Measurements from ENCODE around the gene MAP2K2. TPM values are rescaled to one million over a fixed set of nuclear protein-coding genes. Genes with fewer than 3 reads are reported as not detected.

Gene MAP2K2
- polyA plus RNA-seq, result 7.0 and 11.9 TPM in 2 replicates

DNA sequence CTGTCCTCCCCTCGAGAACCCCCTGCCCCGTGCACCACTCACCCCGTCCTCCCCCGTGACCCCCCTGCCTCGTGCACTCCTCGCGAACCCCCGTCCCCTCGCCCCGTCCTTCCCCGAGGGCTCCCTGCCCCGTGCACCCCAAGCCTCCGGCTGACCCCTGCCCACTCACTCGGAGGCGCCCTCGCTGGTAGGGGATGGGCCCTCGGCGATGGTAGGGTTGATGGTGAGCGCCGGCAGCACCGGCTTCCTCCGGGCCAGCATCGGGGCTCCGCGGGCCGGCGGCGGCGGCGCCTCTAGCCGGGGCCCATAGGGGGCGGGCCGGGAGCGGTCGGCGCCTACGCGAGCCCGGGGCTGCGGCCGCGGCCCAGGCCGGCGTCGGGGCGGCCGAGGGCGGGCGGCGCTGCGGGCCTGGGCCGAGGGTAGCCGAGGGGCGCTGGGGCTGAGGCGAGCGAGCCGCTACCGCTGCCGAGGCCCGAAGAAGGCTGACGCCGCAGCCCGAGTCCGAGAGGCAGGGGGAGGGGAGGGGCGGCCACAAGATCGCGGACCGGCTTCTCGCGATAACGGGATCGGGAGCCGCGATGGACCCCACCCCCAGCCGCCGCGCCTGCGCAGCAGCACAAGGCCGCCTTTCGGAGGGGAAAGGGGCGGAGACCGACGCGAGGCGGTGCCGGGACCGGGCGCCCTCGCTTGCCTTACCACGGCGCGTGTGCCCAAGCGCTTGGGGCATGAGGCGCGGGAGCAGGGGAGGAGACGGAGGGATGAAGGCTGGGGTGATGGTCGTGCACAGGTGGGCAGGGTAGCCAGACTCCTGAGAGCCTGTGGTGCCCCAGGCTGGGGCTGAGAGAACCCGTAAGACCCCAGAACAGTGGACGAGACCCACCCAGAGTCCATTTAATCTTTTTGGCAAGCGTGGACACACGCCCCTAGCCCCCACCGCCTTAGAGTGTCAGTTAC, at the start of gene MAP2K2:
TSS of gene MAP2K2 (minus strand) at position 508 of the 954 bp plus-strand sequence. CDS start at position 261, 247 bp downstream.

GRCh38 chr19:4066682-4067395, 57.1 kb downstream of the MAP2K2 start, which contains the start of gene ZBTB7A:
Gene ZBTB7A, minus strand, starts transcription at chr19:4066899. Its CDS starts 11,667 bp downstream, at chr19:4055232.

Other genes starting within 250 kb of the MAP2K2 start
- gene ATCAY, start 243.4 kb downstream of the MAP2K2 start, polyA plus RNA-seq, result 2.4 and 4.7 TPM in 2 replicates
- not detected in 2 replicates for gene NMRK2, start 191.1 kb downstream of the MAP2K2 start, polyA plus RNA-seq
- gene DAPK3, start 153.0 kb downstream of the MAP2K2 start, polyA plus RNA-seq, result 0.27 and 0.63 TPM in 2 replicates
- 126 and 167 TPM in 2 replicates for gene EEF2, start 138.7 kb downstream of the MAP2K2 start, polyA plus RNA-seq
- gene PIAS4, start 116.4 kb downstream of the MAP2K2 start, polyA plus RNA-seq, result 0.59 and 1.2 TPM in 2 replicates
- gene ZBTB7A, start 57.2 kb downstream of the MAP2K2 start, polyA plus RNA-seq, result 1.5 TPM in 2 replicates
- gene CREB3L3, start 29.5 kb upstream of the MAP2K2 start, polyA plus RNA-seq, result not detected in 2 replicates
- gene SIRT6, start 58.4 kb upstream of the MAP2K2 start, polyA plus RNA-seq, result 3.3 TPM in 1 of 2 replicates, not detected in the other
- gene ANKRD24, start 58.6 kb upstream of the MAP2K2 start, polyA plus RNA-seq, result 0.25 and 1.1 TPM in 2 replicates
- not detected in 2 replicates for gene EBI3, start 105.4 kb upstream of the MAP2K2 start, polyA plus RNA-seq
- 0.62 and 2.3 TPM in 2 replicates for gene YJU2, start 123.0 kb upstream of the MAP2K2 start, polyA plus RNA-seq
- 12.3 TPM in 1 of 2 replicates, not detected in the other for gene SHD, start 155.1 kb upstream of the MAP2K2 start, polyA plus RNA-seq
- gene TMIGD2, start 178.3 kb upstream of the MAP2K2 start, polyA plus RNA-seq, result not detected in 2 replicates
- gene FSD1, start 180.5 kb upstream of the MAP2K2 start, polyA plus RNA-seq, result 4.8 and 7.1 TPM in 2 replicates
- 2.9 TPM in 1 of 2 replicates, not detected in the other for gene STAP2, start 214.7 kb upstream of the MAP2K2 start, polyA plus RNA-seq
- gene MPND, start 219.4 kb upstream of the MAP2K2 start, polyA plus RNA-seq, result 2.7 and 4.7 TPM in 2 replicates

All from Purkinje cell (primary cell).